H1 (cell line): ENCODE data around the gene AMOTL2. TPM values are rescaled to one million over a fixed set of nuclear protein-coding genes. Genes with fewer than 3 reads are reported as not detected.

Experiments used
- CTCF ChIA-PET: fragments of 300-600 bp; sonication (Branson Sonifier 250); formaldehyde crosslinking; loops from one replicate; lab custom pipeline; 2021; ENCODE audit not compliant: partially characterized antibody; lab: Charles Lee
- POLR2A ChIA-PET: fragments of 300-600 bp; sonication (Branson Sonifier 250); formaldehyde crosslinking; loops from one replicate; lab custom pipeline; 2021; ENCODE audit warnings: inconsistent platforms; ENCODE audit not compliant: partially characterized antibody; lab: Charles Lee
- DNase-seq, 2 experiments: peaks; one replicate each; pipeline versions ENCODE4 v3.0.0 to v3.0.0-alpha.2; 2010 to 2022; ENCODE audit warnings: low spot score in 2 of 2, low read depth in 1 of 2, mixed read lengths in 1 of 2
- FAIRE-seq: peaks from 2 replicates; lab custom pipeline; 2011; peaks lifted over from hg19 to GRCh38; lab: Jason Lieb, UNC
- H2AFZ ChIP-seq: 2 replicates; pipeline ENCODE4 v1.8.1; 2012; ENCODE audit warnings: low read length, inconsistent platforms
- H2AK5ac ChIP-seq: 2 replicates; pipeline ENCODE4 v1.6.1; 2013; ENCODE audit warnings: low read depth, low read length
- H2BK120ac ChIP-seq: replicated peaks from 2 replicates; pipeline ENCODE3; 2013; ENCODE audit warnings: low read depth, low read length, inconsistent platforms
- H2BK12ac ChIP-seq: 2 replicates; pipeline ENCODE4 v1.6.1; 2013; ENCODE audit warnings: low read depth, low read length
- H2BK15ac ChIP-seq: 2 replicates; pipeline ENCODE4 v1.6.1; 2013; ENCODE audit warnings: low read length
- H2BK20ac ChIP-seq: 2 replicates; pipeline ENCODE4 v1.6.1; 2013; ENCODE audit warnings: low read length
- H2BK5ac ChIP-seq: 2 replicates; pipeline ENCODE4 v1.6.1; 2013; ENCODE audit warnings: low read depth, low read length
- H3K14ac ChIP-seq: 2 replicates; pipeline ENCODE4 v1.6.1; 2013; ENCODE audit warnings: inconsistent platforms; ENCODE audit not compliant: insufficient read length
- H3K18ac ChIP-seq: 2 replicates; pipeline ENCODE4 v1.6.1; 2013; ENCODE audit warnings: low read length; ENCODE audit errors: extremely low read depth
- H3K23ac ChIP-seq: 2 replicates; pipeline ENCODE4 v1.6.1; 2013; ENCODE audit warnings: inconsistent platforms; ENCODE audit not compliant: insufficient read length
- H3K23me2 ChIP-seq: 2 replicates; pipeline ENCODE4 v1.6.1; 2013; ENCODE audit warnings: low read depth, low read length
- H3K27ac ChIP-seq: 2 replicates; pipeline ENCODE4 v1.6.1; 2011; ENCODE audit warnings: low read depth, low read length, inconsistent platforms
- H3K27me3 ChIP-seq, 4 experiments: replicated peaks in 1 of 4; 1 replicate in 1 of 4; 2 replicates in 3 of 4; pipeline versions ENCODE4 v1.6.1 to v1.8.1; 2011 to 2013; ENCODE audit warnings: low read length in 3 of 4, mild to moderate bottlenecking in 3 of 4, inconsistent platforms in 2 of 4, mixed read lengths in 2 of 4, moderate library complexity in 1 of 4; ENCODE audit not compliant: control insufficient read depth in 3 of 4, insufficient read depth in 3 of 4; ENCODE audit errors: extremely low read depth in 1 of 4
- H3K36me3 ChIP-seq, 4 experiments: 2 replicates each; pipeline versions ENCODE4 v1.6.1 to v1.8.1; 2011 to 2013; ENCODE audit warnings: mild to moderate bottlenecking in 4 of 4, low read length in 3 of 4, moderate library complexity in 2 of 4, control low read depth in 1 of 4, inconsistent platforms in 1 of 4; ENCODE audit not compliant: insufficient read depth in 4 of 4, control insufficient read depth in 2 of 4
- H3K4ac ChIP-seq: replicated peaks from 2 replicates; pipeline ENCODE3; 2013; ENCODE audit warnings: low read length, low read depth, mixed read lengths, inconsistent platforms; ENCODE audit not compliant: insufficient read length
- H3K4me1 ChIP-seq, 4 experiments: replicated peaks in 1 of 4; 1 replicate in 1 of 4; 2 replicates in 3 of 4; pipeline versions ENCODE4 v1.6.1 to v1.8.1; 2011 to 2013; ENCODE audit warnings: low read length in 3 of 4, inconsistent platforms in 2 of 4, mixed read lengths in 1 of 4; ENCODE audit not compliant: insufficient read depth in 4 of 4, control insufficient read depth in 3 of 4
- H3K4me2 ChIP-seq, 2 experiments: 2 replicates each; pipeline versions ENCODE4 v1.6.1 to v1.8.1; 2011 to 2013; ENCODE audit warnings: low read depth in 2 of 2, low read length in 2 of 2, control low read depth in 1 of 2, inconsistent platforms in 1 of 2, mild to moderate bottlenecking in 1 of 2; ENCODE audit not compliant: insufficient read depth in 1 of 2
- H3K4me3 ChIP-seq, 4 experiments: fragments of 200-600, 300-600 bp in 1 of 4; sonication (generic), shearing (Covaris generic), sonication (Bioruptor Twin) in 1 of 4; 2 replicates each; pipeline versions ENCODE4 v1.5.1 to v1.8.1; 2011 to 2016; ENCODE audit warnings: low read length in 4 of 4, low read depth in 3 of 4, control low read depth in 2 of 4, inconsistent platforms in 2 of 4, mild to moderate bottlenecking in 2 of 4, mixed read lengths in 1 of 4, moderate library complexity in 1 of 4; ENCODE audit not compliant: insufficient read depth in 2 of 4; ENCODE audit errors: extremely low read depth in 1 of 4
- H3K56ac ChIP-seq: replicated peaks from 2 replicates; pipeline ENCODE3; 2013; ENCODE audit warnings: low read depth, mild to moderate bottlenecking, mixed read lengths, low read length, inconsistent platforms; ENCODE audit not compliant: insufficient read length
- H3K79me1 ChIP-seq: 2 replicates; pipeline ENCODE4 v1.6.1; 2013; ENCODE audit warnings: low read depth, low read length, control low read depth
- H3K79me2 ChIP-seq, 2 experiments: 2 replicates each; pipeline versions ENCODE4 v1.6.1 to v1.8.1; 2012 to 2013; ENCODE audit warnings: low read length in 2 of 2, mild to moderate bottlenecking in 2 of 2, inconsistent platforms in 1 of 2; ENCODE audit not compliant: insufficient read depth in 2 of 2, control insufficient read depth in 1 of 2
- H3K9ac ChIP-seq, 4 experiments: replicated peaks in 1 of 4; 1 replicate in 1 of 4; 2 replicates in 3 of 4; pipeline versions ENCODE4 v1.6.1 to v1.8.1; 2011 to 2013; ENCODE audit warnings: low read depth in 3 of 4, low read length in 3 of 4, control low read depth in 2 of 4, mild to moderate bottlenecking in 2 of 4, moderate library complexity in 2 of 4, inconsistent platforms in 1 of 4; ENCODE audit errors: extremely low read depth in 1 of 4
- H3K9me3 ChIP-seq, 2 experiments: 2 replicates each; pipeline versions ENCODE4 v1.6.1 to v1.8.1; 2012 to 2013; ENCODE audit warnings: mild to moderate bottlenecking in 2 of 2, moderate library complexity in 2 of 2, control low read depth in 1 of 2, inconsistent platforms in 1 of 2, low read depth in 1 of 2, low read length in 1 of 2, mixed read lengths in 1 of 2; ENCODE audit not compliant: insufficient read depth in 2 of 2
- H4K20me1 ChIP-seq, 2 experiments: replicated peaks in 1 of 2; 2 replicates each; pipeline versions ENCODE3 to v1.8.1; 2011 to 2013; ENCODE audit warnings: inconsistent platforms in 2 of 2, low read length in 2 of 2, mild to moderate bottlenecking in 1 of 2; ENCODE audit not compliant: insufficient read depth in 2 of 2, control insufficient read depth in 1 of 2
- H4K5ac ChIP-seq: 2 replicates; pipeline ENCODE4 v1.6.1; 2013; ENCODE audit warnings: low read length, low read depth, mixed read lengths, inconsistent platforms; ENCODE audit not compliant: insufficient read length
- H4K8ac ChIP-seq: 2 replicates; pipeline ENCODE4 v1.8.0; 2013; ENCODE audit warnings: mild to moderate bottlenecking, moderate library complexity, low read length, inconsistent platforms; ENCODE audit not compliant: insufficient read depth; ENCODE audit errors: extremely low read depth
- H4K91ac ChIP-seq: replicated peaks from 2 replicates; pipeline ENCODE3; 2013; ENCODE audit warnings: low read length, mixed read lengths, inconsistent platforms; ENCODE audit not compliant: insufficient read length
- BCL11A ChIP-seq, 2 experiments: IDR thresholded peaks; one replicate each; pipeline ENCODE4 v1.6.1; 2011; ENCODE audit warnings: low read depth in 2 of 2, low read length in 2 of 2, mild to moderate bottlenecking in 2 of 2
- BRCA1 ChIP-seq: IDR thresholded peaks from 2 replicates; pipeline ENCODE4 v1.6.1; 2012; ENCODE audit warnings: low read depth, low read length, improper control_type of control experiment
- CHD1 ChIP-seq: IDR thresholded peaks from 2 replicates; pipeline ENCODE4 v1.6.1; 2012; ENCODE audit warnings: low read depth, low read length, improper control_type of control experiment
- CHD2 ChIP-seq: IDR thresholded peaks from 2 replicates; pipeline ENCODE4 v1.6.1; 2012; ENCODE audit warnings: low read length, improper control_type of control experiment
- CTBP2 ChIP-seq: IDR thresholded peaks from 2 replicates; pipeline ENCODE4 v1.7.0; 2011; ENCODE audit warnings: borderline replicate concordance, mild to moderate bottlenecking, moderate library complexity, mixed read lengths, low read length; ENCODE audit not compliant: insufficient read depth, insufficient read length
- MAFK ChIP-seq: IDR thresholded peaks from 2 replicates; pipeline ENCODE4 v1.6.1; 2012; ENCODE audit warnings: low read depth, mild to moderate bottlenecking, improper control_type of control experiment, low read length
- PHF8 ChIP-seq: fragments of 200-600 bp; sonication (generic); conservative IDR thresholded peaks from 2 replicates; pipeline ENCODE4 v1.7.1; 2012; ENCODE audit warnings: low read depth, mild to moderate bottlenecking, inconsistent platforms, low read length, moderate library complexity
- RFX5 ChIP-seq: IDR thresholded peaks from 2 replicates; pipeline ENCODE4 v1.6.1; 2011; ENCODE audit warnings: low read depth, low read length, improper control_type of control experiment, borderline replicate concordance
- SIN3A ChIP-seq, 2 experiments: IDR thresholded peaks in 1 of 2; conservative IDR thresholded peaks in 1 of 2; 2 replicates each; pipeline ENCODE4 v1.6.1; 2011 to 2012; ENCODE audit warnings: low read length in 2 of 2, improper control_type of control experiment in 1 of 2, low read depth in 1 of 2, mild to moderate bottlenecking in 1 of 2
- SIRT6 ChIP-seq: IDR thresholded peaks from one replicate; pipeline ENCODE4 v1.7.1; 2012; ENCODE audit warnings: low read length, inconsistent platforms
- TBP ChIP-seq: IDR thresholded peaks from 2 replicates; pipeline ENCODE4 v1.6.1; 2011; ENCODE audit warnings: low read depth, low read length, improper control_type of control experiment
- USF2 ChIP-seq: IDR thresholded peaks from 2 replicates; pipeline ENCODE4 v1.6.1; 2011; ENCODE audit warnings: low read length, improper control_type of control experiment
- WGBS, 2 experiments: shearing (Covaris generic) in 1 of 2; methylation state at CpG; one replicate each; pipeline versions ENCODE4 v1.1.6 to v1.1.7; 2013 to 2015; ENCODE audit warnings: low lambda C conversion rate in 2 of 2, mixed read lengths in 2 of 2, inconsistent platforms in 1 of 2, low coverage in 1 of 2, missing lambda C conversion rate in 1 of 2; ENCODE audit not compliant: insufficient replicate concordance in 2 of 2, insufficient coverage in 1 of 2, insufficient read length in 1 of 2; ENCODE audit errors: extremely low coverage in 1 of 2, missing lambda C conversion rate in 1 of 2; 5-methylcytosine and 5-hydroxymethylcytosine counted together
- polyA plus RNA-seq, 7 experiments: library from polyadenylated mRNA; depleted of rRNA in 3 of 7; stranded (reverse) in 5 of 7; unstranded in 2 of 7; fragments of >200 nt in 5 of 7; fragments of 200-250 nt in 2 of 7; gene quantifications; 1 replicate in 5 of 7; 2 replicates in 1 of 7; 4 replicates in 1 of 7; pipeline versions ENCODE4 v1.2.1 to v1.2.3, GENCODE V29; 2011 to 2013; ENCODE audit warnings: missing spikeins in 2 of 7, mixed read lengths in 2 of 7
- total RNA-seq: library from RNA; stranded (reverse); fragmentation: NEBNext Ultra II Directional; extraction: Animal tissue kit (Norgen Biotek cat#: 25700); gene quantifications from 2 replicates; pipeline ENCODE4 v1.2.1, GENCODE V29; 2021

Gene AMOTL2
- total and polyA plus RNA-seq, 2 of the 8 experiments (the other 6 are each of a cell fraction or from before 2014, with no cell fraction given) = 19.0 to 63.7 TPM

- WGBS, 2 experiments = 87% methylated on average over 4 of the region's 4 CpGs; no CpG with 5 or more reads in 1 of the 2 experiments
- Histone ChIP-seq H3K4me2 (peak overlapping the region in 1 of 2 experiments; percentile 93; a peak in 1 of 4 replicates), H3K23me2 (peaks cover 16% of the 10 kb centered on the region; the same call in 1 of the 2 replicates), H3K18ac (no peak overlapping the region; the same call in 1 of the 2 replicates), H2AFZ (no peak overlapping the region), H3K27ac (no peak overlapping the region), H3K36me3 (peaks cover 0 to 5% (median 0%) of the 10 kb centered on the region in 4 experiments; a peak in 2 of 8 replicates), H3K79me2 (peaks cover 0 to 21% of the 10 kb centered on the region in 2 experiments; a peak in 2 of 4 replicates), H3K23ac (no peak overlapping the region), H4K5ac (no peak overlapping the region), H3K4ac (no peak overlapping the region), H2BK120ac (no peak overlapping the region), H3K79me1 (peaks cover 7% of the 10 kb centered on the region), H2AK5ac (no peak overlapping the region), H4K91ac (no peak overlapping the region), H3K9ac (no peak overlapping the region; a peak in 1 of 7 replicates), H4K20me1 (peaks cover 11 to 17% of the 10 kb centered on the region in 2 experiments), H4K8ac (no peak overlapping the region), H2BK20ac (0 out of 2 replicates have a peak overlapping the region, but pooled peaks have one; percentile 6), H3K27me3 (peaks cover 7 to 32% (median 25%) of the 10 kb centered on the region in 4 experiments), H2BK12ac (peak overlapping the region; percentile 13; the same call in 1 of the 2 replicates), H3K9me3 (no peaks in the 10 kb centered on the region), H3K4me3 (no peak overlapping the region), H3K56ac (no peak overlapping the region), H3K14ac (no peak overlapping the region), H3K4me1 (peaks cover 17 to 40% (median 32%) of the 10 kb centered on the region in 4 experiments), H2BK15ac (no peak overlapping the region), H2BK5ac (no peak overlapping the region; the same call in 1 of the 2 replicates)
- FAIRE-seq = no peak
- no peak for DNase-seq
- ChIA-PET CTCF (interaction anchor here (0.6 to 14.7 kb wide), 16 partner anchors 9 to 102 kb away, joined by 3 to 144 read pairs (median 8); no protein-coding TSS in a partner anchor), POLR2A (interaction anchor here (0.9 to 45.2 kb wide), 8 partner anchors 11 to 109 kb away, joined by 3 to 1731 read pairs (median 5); no protein-coding TSS in a partner anchor)
- TF ChIP-seq PHF8 (no peak), BRCA1 (no peak), TBP (no peak), USF2 (no peak), SIN3A (conservative IDR thresholded peaks at IDR 0.05 in 1 of 2, IDR thresholded peaks at IDR 0.05 in 1 of 2; ENCODE audit: low read depth in 1 of 2, low read length in 2 of 2) (no peak), CHD2 (no peak), CTBP2 (no peak), RFX5 (no peak), CHD1 (no peak), MAFK (no peak), SIRT6 (no peak), BCL11A (IDR thresholded peaks at IDR 0.05; ENCODE audit: low read depth in 2 of 2, low read length in 2 of 2) (no peak)
Measured at GRCh38 chr3:134376385-134376765, 2.1 kb upstream of the AMOTL2 start.
